PC-3 (cell line): ENCODE measurements around the gene RPS10. TPM values are rescaled to one million over a fixed set of nuclear protein-coding genes. Genes with fewer than 3 reads are reported as not detected.

Experiments used
- ATAC-seq: fragments of 200-7000 bp; cut with Tn5 transposase; 2 replicates; pipeline ENCODE4 v1.9.1; 2020; ENCODE audit warnings: mild to moderate bottlenecking, moderate library complexity
- BruUV-seq: library from RNA; stranded (reverse); fragments of 400-500 nt; replicated peaks from 2 replicates; lab custom pipeline; 2021; lab: Mats Ljungman, UMichigan
- CTCF ChIA-PET: fragments of 300-600 bp; sonication (Branson Sonifier 250); formaldehyde crosslinking; loops from one replicate; lab custom pipeline; 2022; ENCODE audit warnings: antibody characterized with exemption; lab: Charles Lee
- POLR2A ChIA-PET: fragments of 300-600 bp; sonication (Branson Sonifier 250); formaldehyde crosslinking; loops from one replicate; lab custom pipeline; 2022; ENCODE audit warnings: antibody characterized with exemption; ENCODE audit not compliant: unreplicated experiment; lab: Charles Lee
- DNase-seq: peaks from one replicate; pipeline ENCODE4 v3.0.0-alpha.2; 2015
- H2AFZ ChIP-seq: fragments of 300-600 bp; sonication (generic); 2 replicates; pipeline ENCODE4 v1.6.0; 2016; ENCODE audit warnings: antibody characterized with exemption, low read length
- H3F3A ChIP-seq: fragments of 300-600 bp; sonication (generic); one replicate; pipeline ENCODE4 v1.6.0; 2017; ENCODE audit warnings: antibody characterized with exemption, low read length, control low read depth, mild to moderate bottlenecking; ENCODE audit not compliant: unreplicated experiment
- H3K27ac ChIP-seq: fragments of 300-600 bp; sonication (generic); 2 replicates; pipeline ENCODE4 v1.5.1; 2016; ENCODE audit warnings: mild to moderate bottlenecking, low read length
- H3K27me3 ChIP-seq: fragments of 300-600 bp; sonication (generic); 2 replicates; pipeline ENCODE4 v1.6.1; 2016; ENCODE audit warnings: low read length, mixed read lengths
- H3K36me3 ChIP-seq: fragments of 300-600 bp; sonication (generic); 2 replicates; pipeline ENCODE4 v1.6.1; 2016; ENCODE audit warnings: low read depth, mixed run types, low read length, mixed read lengths
- H3K4me1 ChIP-seq: fragments of 300-600 bp; sonication (generic); 2 replicates; pipeline ENCODE4 v1.5.1; 2016; ENCODE audit warnings: low read length; ENCODE audit not compliant: insufficient read depth
- H3K4me2 ChIP-seq: fragments of 300-600 bp; sonication (generic); 2 replicates; pipeline ENCODE4 v1.6.0; 2016; ENCODE audit warnings: low read length
- H3K4me3 ChIP-seq: fragments of 300-600 bp; sonication (generic); 2 replicates; pipeline ENCODE4 v1.5.1; 2016; ENCODE audit warnings: mild to moderate bottlenecking, low read length, mixed read lengths
- H3K79me2 ChIP-seq: fragments of 300-600 bp; sonication (generic); 2 replicates; pipeline ENCODE4 v1.6.1; 2017; ENCODE audit warnings: low read length, mixed read lengths
- H3K9ac ChIP-seq: fragments of 300-600 bp; sonication (generic); 2 replicates; pipeline ENCODE4 v1.6.0; 2016; ENCODE audit warnings: mild to moderate bottlenecking, low read length
- H3K9me2 ChIP-seq: fragments of 300-600 bp; sonication (generic); replicated peaks from 2 replicates; pipeline ENCODE4 v1.6.1; 2016; ENCODE audit warnings: mixed run types, low read length, mixed read lengths
- H3K9me3 ChIP-seq: fragments of 300-600 bp; sonication (generic); 2 replicates; pipeline ENCODE4 v1.6.1; 2016; ENCODE audit warnings: low read length, mixed read lengths
- H4K20me1 ChIP-seq: fragments of 300-600 bp; sonication (generic); 2 replicates; pipeline ENCODE4 v1.6.1; 2016; ENCODE audit warnings: low read length, mixed read lengths
- EZH2 ChIP-seq: fragments of 300-600 bp; sonication (generic); IDR thresholded peaks from one replicate; pipeline ENCODE4 v1.6.1; 2017; ENCODE audit warnings: antibody characterized with exemption, mild to moderate bottlenecking, low read length; ENCODE audit not compliant: unreplicated experiment
- EZH2phosphoT487 ChIP-seq: fragments of 300-600 bp; sonication (generic); IDR thresholded peaks from 2 replicates; pipeline ENCODE4 v1.6.1; 2018; ENCODE audit warnings: mild to moderate bottlenecking, antibody characterized with exemption, low read length, borderline replicate concordance
- intact Hi-C: fragments of 100-400 bp; cut with micrococcal nuclease; formaldehyde crosslinking; loops from 2 replicates; pipeline ENCODE4 v1.9.0; 2023
- total RNA-seq: library from RNA; depleted of rRNA; stranded (reverse); fragments of >200 nt; gene quantifications from 2 replicates; pipeline ENCODE4 v1.2.3, GENCODE V29; 2014
- TF ChIP-seq, protein P1 (sequence below): fragments of 300-600 bp; sonication (generic); conservative IDR thresholded peaks from 2 replicates; pipeline ENCODE4 v1.5.1; 2017; ENCODE audit warnings: antibody characterized with exemption, low read depth, mild to moderate bottlenecking, low read length

RPS10 gene
- total RNA-seq, 1 experiment from 2014 or later = 3,060 TPM

DNA sequence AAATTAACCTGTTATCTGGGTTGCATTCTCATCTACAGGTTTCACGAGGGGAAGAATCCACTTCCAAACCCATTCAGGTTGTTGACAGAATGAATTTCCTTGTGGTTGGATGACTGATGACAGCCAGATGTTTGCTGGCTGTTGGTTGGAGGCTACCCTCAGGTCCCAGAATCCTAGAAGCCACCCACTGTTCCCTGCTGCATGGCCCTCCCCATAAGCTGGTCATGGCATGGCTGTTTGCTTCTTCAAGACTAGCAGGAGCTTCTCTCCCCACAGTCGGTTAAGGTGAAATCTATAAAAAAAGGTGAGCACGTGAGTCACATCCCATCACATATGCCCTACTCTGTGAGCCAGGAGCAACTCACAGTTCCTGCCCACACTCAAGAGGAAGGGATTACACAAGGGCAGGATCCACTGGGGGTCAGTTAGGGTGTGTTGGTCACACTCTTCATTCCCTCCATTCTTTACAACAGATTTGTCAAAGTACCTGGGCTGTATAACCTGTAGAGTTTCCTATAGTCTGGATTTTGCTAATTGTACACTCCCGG is 19.5 kb upstream of the RPS10 start:
- Histone ChIP-seq H3F3A (no peaks in the 10 kb centered on the region), H3K9me3 (no peaks in the 10 kb centered on the region), H3K27me3 (no peaks in the 10 kb centered on the region), H3K79me2 (no peaks in the 10 kb centered on the region), H3K4me3 (no peak overlapping the region), H4K20me1 (no peaks in the 10 kb centered on the region), H3K4me2 (peak overlapping the region; percentile 42), H3K4me1 (peaks cover 9% of the 10 kb centered on the region), H3K9me2 (no peaks in the 10 kb centered on the region), H3K9ac (no peak overlapping the region), H2AFZ (0 out of 2 replicates have a peak overlapping the region, but pooled peaks have one; percentile 9), H3K36me3 (no peaks in the 10 kb centered on the region), H3K27ac (no peak overlapping the region)
- BruUV-seq = no TSS peak
- intact Hi-C loops = no loop called here
- DNase-seq = peak; percentile 80
- TF ChIP-seq EZH2 = no peak
- no peak for TF ChIP-seq EZH2phosphoT487
- peak; percentile 74 for ATAC-seq
- CTCF ChIA-PET = interaction anchor here (0.9 kb wide), 1 partner anchor 82 kb away, joined by 4 read pairs; no protein-coding TSS in a partner anchor
- POLR2A ChIA-PET = no interaction called here

DNA sequence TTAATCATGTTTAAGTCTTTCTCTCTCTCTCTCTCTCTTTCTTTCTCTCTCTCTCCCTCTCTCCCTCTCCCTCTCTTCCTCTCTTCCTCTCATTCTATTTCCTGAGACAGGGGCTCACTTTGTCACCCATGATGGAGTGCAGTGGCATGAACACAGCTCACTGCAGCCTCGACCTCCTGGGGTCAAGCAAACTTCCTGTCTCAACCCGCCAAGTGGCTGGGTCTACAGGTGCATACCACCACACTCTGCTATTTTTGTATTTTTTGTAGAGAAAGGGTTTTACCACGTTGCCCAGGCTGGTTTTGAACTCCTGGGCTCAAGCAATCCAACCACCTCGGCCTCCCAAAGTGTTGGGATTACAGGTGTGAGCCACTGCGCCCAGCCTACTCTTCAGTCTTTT is 15.7 kb upstream of the RPS10 start:
- no peaks in the 10 kb centered on the region for H3K27me3 ChIP-seq
- no peaks in the 10 kb centered on the region for H3F3A ChIP-seq
- H3K9me2 ChIP-seq = no peaks in the 10 kb centered on the region
- no peak overlapping the region for H3K4me2 ChIP-seq
- ChIA-PET POLR2A (no interaction called here), CTCF (no interaction called here)
- H3K4me3 ChIP-seq = no peak overlapping the region
- H4K20me1 ChIP-seq = no peaks in the 10 kb centered on the region
- TF ChIP-seq EZH2 (no peak), EZH2phosphoT487 (no peak)
- TF ChIP-seq, protein P1, sequence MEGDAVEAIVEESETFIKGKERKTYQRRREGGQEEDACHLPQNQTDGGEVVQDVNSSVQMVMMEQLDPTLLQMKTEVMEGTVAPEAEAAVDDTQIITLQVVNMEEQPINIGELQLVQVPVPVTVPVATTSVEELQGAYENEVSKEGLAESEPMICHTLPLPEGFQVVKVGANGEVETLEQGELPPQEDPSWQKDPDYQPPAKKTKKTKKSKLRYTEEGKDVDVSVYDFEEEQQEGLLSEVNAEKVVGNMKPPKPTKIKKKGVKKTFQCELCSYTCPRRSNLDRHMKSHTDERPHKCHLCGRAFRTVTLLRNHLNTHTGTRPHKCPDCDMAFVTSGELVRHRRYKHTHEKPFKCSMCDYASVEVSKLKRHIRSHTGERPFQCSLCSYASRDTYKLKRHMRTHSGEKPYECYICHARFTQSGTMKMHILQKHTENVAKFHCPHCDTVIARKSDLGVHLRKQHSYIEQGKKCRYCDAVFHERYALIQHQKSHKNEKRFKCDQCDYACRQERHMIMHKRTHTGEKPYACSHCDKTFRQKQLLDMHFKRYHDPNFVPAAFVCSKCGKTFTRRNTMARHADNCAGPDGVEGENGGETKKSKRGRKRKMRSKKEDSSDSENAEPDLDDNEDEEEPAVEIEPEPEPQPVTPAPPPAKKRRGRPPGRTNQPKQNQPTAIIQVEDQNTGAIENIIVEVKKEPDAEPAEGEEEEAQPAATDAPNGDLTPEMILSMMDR = no peak
- H3K36me3 ChIP-seq = no peaks in the 10 kb centered on the region
- no peak for ATAC-seq
- DNase-seq = no peak
- no TSS peak for BruUV-seq
- H3K4me1 ChIP-seq = peaks cover 9% of the 10 kb centered on the region
- no peaks in the 10 kb centered on the region for H3K79me2 ChIP-seq
- H3K9ac ChIP-seq = no peak overlapping the region
- H3K9me3 ChIP-seq = no peaks in the 10 kb centered on the region
- H3K27ac ChIP-seq = no peak overlapping the region
- intact Hi-C loops = no loop called here
- no peak overlapping the region for H2AFZ ChIP-seq

DNA sequence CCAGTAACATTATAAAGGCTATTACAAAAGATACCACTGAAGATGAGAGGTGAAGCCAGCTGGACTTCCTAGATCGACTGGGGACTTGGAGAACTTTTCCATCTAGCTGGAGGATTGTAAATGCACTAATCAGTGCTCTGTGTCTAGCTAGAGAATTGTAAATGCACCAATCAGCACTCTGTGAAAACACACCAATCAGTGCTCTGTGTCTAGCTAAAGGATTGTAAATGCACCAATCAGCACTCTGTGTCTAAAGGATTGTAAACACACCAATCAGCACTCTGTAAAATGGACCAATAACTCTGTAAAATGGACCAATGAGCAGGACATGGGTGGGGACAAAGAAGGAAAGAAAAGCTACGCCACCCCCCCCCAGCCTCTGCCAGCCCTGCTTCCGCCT is 13.6 kb upstream of the RPS10 start:
- Histone ChIP-seq H4K20me1 (no peaks in the 10 kb centered on the region), H3K4me2 (no peak overlapping the region), H3K9ac (no peak overlapping the region), H3K36me3 (no peaks in the 10 kb centered on the region), H3K4me3 (no peak overlapping the region), H3K4me1 (no peaks in the 10 kb centered on the region), H2AFZ (no peak overlapping the region), H3K9me3 (no peaks in the 10 kb centered on the region), H3K27ac (no peak overlapping the region), H3K27me3 (no peaks in the 10 kb centered on the region), H3K79me2 (no peaks in the 10 kb centered on the region), H3F3A (no peaks in the 10 kb centered on the region), H3K9me2 (no peaks in the 10 kb centered on the region)
- ChIA-PET CTCF (no interaction called here), POLR2A (no interaction called here)
- no TSS peak for BruUV-seq
- no peak for ATAC-seq
- DNase-seq = no peak
- TF ChIP-seq EZH2 (no peak), EZH2phosphoT487 (no peak)
- TF ChIP-seq, protein P1 = no peak
- intact Hi-C loops = no loop called here
